ENCODE results near the gene HS3ST3A1.

The HS3ST3A1 gene

GRCh38 chr17:13580790-13581189, 20.9 kb downstream of the HS3ST3A1 start:
- H3K36me3 Mint-ChIP-seq (ENCODE audit: low read depth) = peaks cover 38% of the 10 kb centered on the region
- TF ChIP-seq CTCF (IDR thresholded peaks at IDR 0.05) = no peak
- peaks cover 40% of the 10 kb centered on the region for H3K4me1 Mint-ChIP-seq
- DNase-seq = no peak
- peaks cover 3% of the 10 kb centered on the region for H3K27me3 Mint-ChIP-seq (ENCODE audit: low read depth, poor library complexity)
- H3K4me3 Mint-ChIP-seq = no peak overlapping the region
- no peak overlapping the region for H3K27ac Mint-ChIP-seq
- H3K9me3 Mint-ChIP-seq = peaks cover 30% of the 10 kb centered on the region

GRCh38 chr17:13576661-13577526, 24.8 kb downstream of the HS3ST3A1 start:
- TF ChIP-seq CTCF (IDR thresholded peaks at IDR 0.05) = no peak

GRCh38 chr17:13575922-13576419, 25.8 kb downstream of the HS3ST3A1 start:
- no peak for DNase-seq
- Mint-ChIP-seq H3K36me3 (ENCODE audit: low read depth) (peaks cover 68% of the 10 kb centered on the region), H3K27me3 (ENCODE audit: low read depth, poor library complexity) (peaks cover 3% of the 10 kb centered on the region), H3K9me3 (peaks cover 30% of the 10 kb centered on the region), H3K27ac (no peak overlapping the region), H3K4me1 (peaks cover 38% of the 10 kb centered on the region), H3K4me3 (no peak overlapping the region)
- no peak for TF ChIP-seq CTCF (IDR thresholded peaks at IDR 0.05)

More at GRCh38 chr17:13576661-13577526, 24.8 kb downstream of the HS3ST3A1 start:
- Mint-ChIP-seq H3K4me1 (peaks cover 34% of the 10 kb centered on the region), H3K9me3 (peaks cover 30% of the 10 kb centered on the region), H3K27ac (no peak overlapping the region), H3K27me3 (ENCODE audit: low read depth, poor library complexity) (peaks cover 3% of the 10 kb centered on the region), H3K36me3 (ENCODE audit: low read depth) (peaks cover 62% of the 10 kb centered on the region), H3K4me3 (no peak overlapping the region)
- DNase-seq = no peak

- TF ChIP-seq CTCF (IDR thresholded peaks at IDR 0.05) = no peak
- Mint-ChIP-seq H3K4me3 (no peak overlapping the region), H3K36me3 (ENCODE audit: low read depth) (peaks cover 71% of the 10 kb centered on the region), H3K4me1 (peaks cover 41% of the 10 kb centered on the region), H3K27ac (no peak overlapping the region), H3K9me3 (peaks cover 30% of the 10 kb centered on the region), H3K27me3 (ENCODE audit: low read depth, poor library complexity) (peaks cover 3% of the 10 kb centered on the region)
- no peak for DNase-seq
Measured at GRCh38 chr17:13575466-13575865, 26.3 kb downstream of the HS3ST3A1 start.

DNA sequence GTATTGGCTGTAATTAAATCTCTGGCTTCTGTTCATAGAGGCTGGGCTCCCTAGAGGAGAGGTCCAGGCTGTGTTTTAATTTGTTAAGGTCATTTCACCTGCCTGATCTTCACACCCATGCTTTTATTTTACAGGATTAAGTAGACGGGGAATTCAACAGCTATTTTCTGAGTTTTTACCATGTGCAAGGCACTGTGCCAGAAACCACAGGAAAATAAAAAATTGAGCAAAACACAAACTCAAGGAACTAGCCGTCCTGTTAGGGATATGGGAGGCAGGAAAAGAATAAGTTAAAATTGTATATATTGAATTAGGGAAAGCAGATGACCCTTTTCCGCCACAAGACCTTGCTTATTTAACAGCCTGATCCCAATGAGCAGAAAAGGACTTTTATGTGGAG, 29.1 kb downstream of the HS3ST3A1 start:
- peaks cover 81% of the 10 kb centered on the region for H3K36me3 Mint-ChIP-seq (ENCODE audit: low read depth)
- peaks cover 64% of the 10 kb centered on the region for H3K4me1 Mint-ChIP-seq
- DNase-seq = no peak
- H3K9me3 Mint-ChIP-seq = peaks cover 45% of the 10 kb centered on the region
- no peak overlapping the region for H3K4me3 Mint-ChIP-seq
- peaks cover 3% of the 10 kb centered on the region for H3K27me3 Mint-ChIP-seq (ENCODE audit: low read depth, poor library complexity)
- no peak for TF ChIP-seq CTCF (IDR thresholded peaks at IDR 0.05)
- H3K27ac Mint-ChIP-seq = no peak overlapping the region
